GM23338 (cell line): ENCODE results near the gene CLDN1. TPM values are rescaled to one million over a fixed set of nuclear protein-coding genes. Genes with fewer than 3 reads are reported as not detected.

Experiments used
- ATAC-seq: fragments of 200-7000 bp; cut with Tn5 transposase; 3 replicates; pipeline ENCODE4 v1.9.1; 2020
- DNase-seq: peaks from one replicate; pipeline ENCODE4 v3.0.0-alpha.2; 2015; ENCODE audit warnings: low spot score
- H2AFZ ChIP-seq: fragments of 200-600 bp; sonication (generic); 2 replicates; pipeline ENCODE4 v1.8.0; 2016; ENCODE audit warnings: antibody characterized with exemption, mild to moderate bottlenecking, moderate library complexity
- H3F3A ChIP-seq: fragments of 200-600 bp; sonication (generic); replicated peaks from 2 replicates; pipeline ENCODE4 v1.8.0; 2017; ENCODE audit warnings: antibody characterized with exemption, mixed run types, low read depth
- H3K27ac ChIP-seq: fragments of 200-600 bp; sonication (generic); 2 replicates; pipeline ENCODE4 v1.6.1; 2016; ENCODE audit warnings: low read depth
- H3K27me3 ChIP-seq: fragments of 200-600 bp; sonication (generic); 2 replicates; pipeline ENCODE4 v1.8.0; 2016; ENCODE audit warnings: mild to moderate bottlenecking, mixed run types, moderate library complexity; ENCODE audit not compliant: insufficient read depth
- H3K36me3 ChIP-seq: fragments of 200-600 bp; sonication (generic); 2 replicates; pipeline ENCODE4 v1.8.0; 2016; ENCODE audit warnings: mild to moderate bottlenecking; ENCODE audit not compliant: insufficient read depth
- H3K4me1 ChIP-seq: fragments of 200-600 bp; sonication (generic); 2 replicates; pipeline ENCODE4 v1.8.0; 2016; ENCODE audit warnings: mild to moderate bottlenecking, moderate library complexity; ENCODE audit not compliant: insufficient read depth
- H3K4me2 ChIP-seq: fragments of 200-600 bp; sonication (generic); 2 replicates; pipeline ENCODE4 v1.7.1; 2017; ENCODE audit warnings: mixed run types
- H3K4me3 ChIP-seq: fragments of 200-600 bp; sonication (generic); 2 replicates; pipeline ENCODE4 v1.6.1; 2016; ENCODE audit warnings: mixed run types
- H3K79me2 ChIP-seq: fragments of 200-600 bp; sonication (generic); replicated peaks from 2 replicates; pipeline ENCODE4 v1.8.0; 2017; ENCODE audit warnings: mild to moderate bottlenecking; ENCODE audit not compliant: insufficient read depth
- H3K9me2 ChIP-seq: fragments of 200-600 bp; sonication (generic); 2 replicates; pipeline ENCODE4 v1.8.0; 2017; ENCODE audit not compliant: insufficient read depth
- H4K20me1 ChIP-seq: fragments of 200-600 bp; sonication (generic); replicated peaks from 2 replicates; pipeline ENCODE4 v1.8.0; 2017; ENCODE audit warnings: mild to moderate bottlenecking; ENCODE audit not compliant: insufficient read depth
- H3K27ac Mint-ChIP-seq: 2 replicates; pipeline ENCODE4 v1.8.0; 2020; ENCODE audit warnings: inconsistent platforms, mild to moderate bottlenecking, moderate library complexity, mixed read lengths
- H3K27me3 Mint-ChIP-seq: 3 replicates; pipeline ENCODE4 v1.8.0; 2022; ENCODE audit warnings: low read depth, mild to moderate bottlenecking, moderate library complexity, mixed read lengths, inconsistent platforms; ENCODE audit not compliant: insufficient read depth, poor library complexity
- H3K36me3 Mint-ChIP-seq: 3 replicates; pipeline ENCODE4 v1.8.0; 2021; ENCODE audit warnings: low read depth, mild to moderate bottlenecking, inconsistent platforms, moderate library complexity, mixed read lengths
- H3K4me1 Mint-ChIP-seq: 3 replicates; pipeline ENCODE4 v1.8.0; 2020; ENCODE audit warnings: mild to moderate bottlenecking, inconsistent platforms, mixed read lengths
- H3K4me3 Mint-ChIP-seq: 3 replicates; pipeline ENCODE4 v1.8.0; 2021; ENCODE audit warnings: moderate library complexity, mild to moderate bottlenecking, inconsistent platforms, mixed read lengths
- H3K9me3 Mint-ChIP-seq: 3 replicates; pipeline ENCODE4 v1.8.0; 2020; ENCODE audit warnings: moderate library complexity, mild to moderate bottlenecking, inconsistent platforms, mixed read lengths
- CREB1 ChIP-seq: fragments of 250-450 bp; sonication (Bioruptor Pico); IDR thresholded peaks from 2 replicates; pipeline ENCODE4 v1.5.0; 2020; ENCODE audit warnings: low read depth, mild to moderate bottlenecking, moderate library complexity
- ETS1 ChIP-seq: IDR thresholded peaks from 2 replicates; pipeline ENCODE4 v1.6.1; 2016; ENCODE audit warnings: antibody characterized with exemption
- EZH2 ChIP-seq: fragments of 200-600 bp; sonication (generic); IDR thresholded peaks from one replicate; pipeline ENCODE4 v1.8.0; 2017; ENCODE audit warnings: antibody characterized with exemption, mild to moderate bottlenecking, low read depth; ENCODE audit not compliant: unreplicated experiment
- EZH2phosphoT487 ChIP-seq: fragments of 200-600 bp; sonication (generic); IDR thresholded peaks from one replicate; pipeline ENCODE4 v1.8.1; 2018; ENCODE audit warnings: antibody characterized with exemption; ENCODE audit not compliant: unreplicated experiment
- NANOG ChIP-seq: IDR thresholded peaks from 2 replicates; pipeline ENCODE4 v1.6.1; 2016; ENCODE audit warnings: antibody characterized with exemption, borderline replicate concordance
- POLR2AphosphoS5 ChIP-seq: IDR thresholded peaks from 2 replicates; pipeline ENCODE4 v1.6.1; 2016; ENCODE audit warnings: antibody characterized with exemption, low read depth
- REST ChIP-seq: IDR thresholded peaks from one replicate; pipeline ENCODE4 v1.6.1; 2018; ENCODE audit warnings: antibody characterized with exemption; ENCODE audit not compliant: unreplicated experiment
- STAT1 ChIP-seq: IDR thresholded peaks from one replicate; pipeline ENCODE4 v1.6.1; 2016; ENCODE audit warnings: antibody characterized with exemption; ENCODE audit not compliant: unreplicated experiment
- ZNF114 ChIP-seq: fragments of 250-450 bp; sonication (Bioruptor Pico); IDR thresholded peaks from 2 replicates; pipeline ENCODE4 v1.5.0; 2020; ENCODE audit warnings: mild to moderate bottlenecking, moderate library complexity
- ZNF331 ChIP-seq: fragments of 250-450 bp; sonication (Bioruptor Pico); IDR thresholded peaks from 2 replicates; pipeline ENCODE4 v1.5.0; 2020; ENCODE audit warnings: low read depth, mild to moderate bottlenecking, moderate library complexity
- polyA plus RNA-seq: library from polyadenylated mRNA; unstranded; fragments of >200 nt; fragmentation: Nextera tagmentation; extraction: Ambion mirVana; gene quantifications from 2 replicates; pipeline ENCODE4 v1.2.1, GENCODE V29; 2016
- total RNA-seq: library from RNA; depleted of rRNA; stranded (reverse); fragments of >200 nt; shearing (Covaris generic); gene quantifications from 2 replicates; pipeline ENCODE4 v1.2.3, GENCODE V29; 2014
- TF ChIP-seq, protein P1 (sequence below), 2 experiments: fragments of 200-600 bp in 1 of 2; sonication (generic) in 1 of 2; conservative IDR thresholded peaks; 2 replicates each; pipeline versions ENCODE4 v1.5.1 to v1.6.1; 2016 to 2017; ENCODE audit warnings: antibody characterized with exemption in 2 of 2, low read depth in 2 of 2, mild to moderate bottlenecking in 2 of 2, moderate library complexity in 1 of 2

The CLDN1 gene
- total and polyA plus RNA-seq, 2 experiments from 2014 or later, result 2.5 to 4.6 TPM

GRCh38 chr3:190346541-190346940 lies 24.3 kb upstream of the CLDN1 start (continued):
- TF ChIP-seq ZNF331 (CRISPR knock-in tag), result no peak
- TF ChIP-seq NANOG, result no peak
- no peak for TF ChIP-seq ZNF114 (CRISPR knock-in tag)
- no peak for TF ChIP-seq STAT1
- TF ChIP-seq, protein P1, sequence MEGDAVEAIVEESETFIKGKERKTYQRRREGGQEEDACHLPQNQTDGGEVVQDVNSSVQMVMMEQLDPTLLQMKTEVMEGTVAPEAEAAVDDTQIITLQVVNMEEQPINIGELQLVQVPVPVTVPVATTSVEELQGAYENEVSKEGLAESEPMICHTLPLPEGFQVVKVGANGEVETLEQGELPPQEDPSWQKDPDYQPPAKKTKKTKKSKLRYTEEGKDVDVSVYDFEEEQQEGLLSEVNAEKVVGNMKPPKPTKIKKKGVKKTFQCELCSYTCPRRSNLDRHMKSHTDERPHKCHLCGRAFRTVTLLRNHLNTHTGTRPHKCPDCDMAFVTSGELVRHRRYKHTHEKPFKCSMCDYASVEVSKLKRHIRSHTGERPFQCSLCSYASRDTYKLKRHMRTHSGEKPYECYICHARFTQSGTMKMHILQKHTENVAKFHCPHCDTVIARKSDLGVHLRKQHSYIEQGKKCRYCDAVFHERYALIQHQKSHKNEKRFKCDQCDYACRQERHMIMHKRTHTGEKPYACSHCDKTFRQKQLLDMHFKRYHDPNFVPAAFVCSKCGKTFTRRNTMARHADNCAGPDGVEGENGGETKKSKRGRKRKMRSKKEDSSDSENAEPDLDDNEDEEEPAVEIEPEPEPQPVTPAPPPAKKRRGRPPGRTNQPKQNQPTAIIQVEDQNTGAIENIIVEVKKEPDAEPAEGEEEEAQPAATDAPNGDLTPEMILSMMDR (conservative IDR thresholded peaks at IDR 0.05; ENCODE audit: low read depth in 2 of 2), result no peak

DNA sequence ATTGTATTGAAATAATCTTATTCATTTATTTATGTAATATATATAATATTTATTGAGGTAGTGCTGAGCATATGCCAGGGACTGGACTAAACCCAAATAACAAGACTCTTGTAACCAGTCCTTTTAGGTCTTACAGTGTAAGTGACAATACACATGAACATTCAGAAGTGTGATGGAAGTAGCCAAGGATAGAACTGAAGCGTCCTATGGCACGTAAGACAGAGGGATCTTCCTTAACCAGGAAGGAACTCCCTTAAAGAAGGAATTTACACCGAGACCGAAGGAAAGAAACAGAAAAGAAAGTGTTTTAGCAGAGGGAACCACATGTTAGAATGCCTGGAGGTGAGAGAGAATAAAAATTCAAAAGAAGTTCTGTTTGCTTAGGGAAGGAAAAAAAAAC lies 23.6 kb upstream of the CLDN1 start:
- Histone ChIP-seq H3F3A (no peaks in the 10 kb centered on the region), H2AFZ (no peak overlapping the region), H3K9me2 (peaks cover 2% of the 10 kb centered on the region; the same call in 1 of the 2 replicates), H3K4me3 (no peak overlapping the region), H3K27ac (no peak overlapping the region), H3K4me1 (no peaks in the 10 kb centered on the region), H3K4me2 (no peak overlapping the region), H4K20me1 (no peaks in the 10 kb centered on the region), H3K79me2 (no peaks in the 10 kb centered on the region), H3K36me3 (no peaks in the 10 kb centered on the region), H3K27me3 (no peaks in the 10 kb centered on the region)
- TF ChIP-seq, protein P1 (conservative IDR thresholded peaks at IDR 0.05; ENCODE audit: low read depth in 2 of 2), result no peak
- no peak for TF ChIP-seq POLR2AphosphoS5
- TF ChIP-seq CREB1 (CRISPR knock-in tag), result no peak
- no peak for TF ChIP-seq ETS1
- TF ChIP-seq EZH2phosphoT487, result no peak
- TF ChIP-seq REST, result no peak
- TF ChIP-seq NANOG, result no peak
- no peak for TF ChIP-seq STAT1
- no peak for TF ChIP-seq EZH2
- TF ChIP-seq ZNF114 (CRISPR knock-in tag), result no peak
- peaks cover 6% of the 10 kb centered on the region; the same call in 1 of the 3 replicates for H3K9me3 Mint-ChIP-seq
- H3K36me3 Mint-ChIP-seq, result no peaks in the 10 kb centered on the region
- DNase-seq (no peak), ATAC-seq (no peak)
- no peak overlapping the region for H3K27ac Mint-ChIP-seq
- H3K4me1 Mint-ChIP-seq, result peaks cover 3% of the 10 kb centered on the region; the same call in 2 of the 3 replicates
- no peak overlapping the region for H3K4me3 Mint-ChIP-seq
- H3K27me3 Mint-ChIP-seq, result peaks cover 3% of the 10 kb centered on the region
